ENCODE measurements around the gene PLD4.

DNA sequence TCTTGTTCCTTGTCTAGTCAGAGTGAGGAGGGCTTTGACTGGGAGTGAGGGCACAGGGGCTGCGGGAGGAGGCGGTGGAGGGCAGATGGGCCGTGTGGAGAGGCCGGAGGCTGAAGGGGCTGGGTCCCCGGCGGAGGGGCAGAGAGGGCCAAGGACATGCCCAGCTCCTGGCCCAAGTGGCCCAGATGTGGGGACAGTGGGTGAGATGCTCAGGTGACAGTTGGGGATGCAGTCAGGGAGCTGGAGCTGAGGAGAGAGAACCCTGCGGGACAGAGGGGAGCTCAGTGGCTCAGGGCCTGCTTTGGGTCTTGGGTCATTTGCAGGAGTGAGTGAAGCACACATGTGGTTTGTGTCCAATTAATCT, 26.5 kb upstream of the PLD4 start:
- TF ChIP-seq POLR2A (IDR thresholded peaks at IDR 0.05; ENCODE audit: low read depth, low read length) (no peak), POLR2AphosphoS5 (IDR thresholded peaks at IDR 0.05; ENCODE audit: low read depth, low read length) (no peak), TAF1 (IDR thresholded peaks at IDR 0.05; ENCODE audit: borderline replicate concordance, low read depth, low read length) (no peak)

Measured in GM12892 (cell line).